Activated CD4-positive, alpha-beta memory T cell treated with anti-CD3 and anti-CD28 coated beads, Interleukin-2, amount 10 ng/mL, durations not matched to agents 7 days and 5 days (primary cell): ENCODE measurements around the gene ERCC6. TPM values are rescaled to one million over a fixed set of nuclear protein-coding genes. Genes with fewer than 3 reads are reported as not detected.

Experiments
- CTCF ChIA-PET: fragments of 350-600 bp; sonication (Branson Sonifier 250); formaldehyde crosslinking; loops from one replicate; lab custom pipeline; 2021; ENCODE audit warnings: antibody characterized with exemption, inconsistent platforms; lab: Charles Lee
- POLR2A ChIA-PET: fragments of 350-600 bp; sonication (Branson Sonifier 250); formaldehyde crosslinking; loops from one replicate; lab custom pipeline; 2021; ENCODE audit warnings: antibody characterized with exemption; lab: Charles Lee
- DNase-seq: peaks from one replicate; pipeline ENCODE4 v3.0.0-alpha.2; 2020
- H3K27ac Mint-ChIP-seq: one replicate; pipeline ENCODE4 v1.8.0; 2021; ENCODE audit warnings: mild to moderate bottlenecking, mixed read lengths
- H3K27me3 Mint-ChIP-seq: one replicate; pipeline ENCODE4 v1.8.0; 2021; ENCODE audit warnings: mixed read lengths
- H3K36me3 Mint-ChIP-seq: one replicate; pipeline ENCODE4 v1.8.0; 2021; ENCODE audit warnings: low read depth, mixed read lengths
- H3K4me1 Mint-ChIP-seq: one replicate; pipeline ENCODE4 v1.8.0; 2021; ENCODE audit warnings: mixed read lengths
- H3K4me3 Mint-ChIP-seq: one replicate; pipeline ENCODE4 v1.8.0; 2021; ENCODE audit warnings: mild to moderate bottlenecking, mixed read lengths
- H3K9me3 Mint-ChIP-seq: one replicate; pipeline ENCODE4 v1.8.0; 2021; ENCODE audit warnings: mixed read lengths
- total RNA-seq, 2 experiments: library from RNA; stranded (reverse); gene quantifications; one replicate each; pipeline ENCODE4 v1.2.3, GENCODE V29; 2021

ERCC6 gene
- total RNA-seq: 10 to 100 TPM; 24.9 to 29.2 TPM

DNA sequence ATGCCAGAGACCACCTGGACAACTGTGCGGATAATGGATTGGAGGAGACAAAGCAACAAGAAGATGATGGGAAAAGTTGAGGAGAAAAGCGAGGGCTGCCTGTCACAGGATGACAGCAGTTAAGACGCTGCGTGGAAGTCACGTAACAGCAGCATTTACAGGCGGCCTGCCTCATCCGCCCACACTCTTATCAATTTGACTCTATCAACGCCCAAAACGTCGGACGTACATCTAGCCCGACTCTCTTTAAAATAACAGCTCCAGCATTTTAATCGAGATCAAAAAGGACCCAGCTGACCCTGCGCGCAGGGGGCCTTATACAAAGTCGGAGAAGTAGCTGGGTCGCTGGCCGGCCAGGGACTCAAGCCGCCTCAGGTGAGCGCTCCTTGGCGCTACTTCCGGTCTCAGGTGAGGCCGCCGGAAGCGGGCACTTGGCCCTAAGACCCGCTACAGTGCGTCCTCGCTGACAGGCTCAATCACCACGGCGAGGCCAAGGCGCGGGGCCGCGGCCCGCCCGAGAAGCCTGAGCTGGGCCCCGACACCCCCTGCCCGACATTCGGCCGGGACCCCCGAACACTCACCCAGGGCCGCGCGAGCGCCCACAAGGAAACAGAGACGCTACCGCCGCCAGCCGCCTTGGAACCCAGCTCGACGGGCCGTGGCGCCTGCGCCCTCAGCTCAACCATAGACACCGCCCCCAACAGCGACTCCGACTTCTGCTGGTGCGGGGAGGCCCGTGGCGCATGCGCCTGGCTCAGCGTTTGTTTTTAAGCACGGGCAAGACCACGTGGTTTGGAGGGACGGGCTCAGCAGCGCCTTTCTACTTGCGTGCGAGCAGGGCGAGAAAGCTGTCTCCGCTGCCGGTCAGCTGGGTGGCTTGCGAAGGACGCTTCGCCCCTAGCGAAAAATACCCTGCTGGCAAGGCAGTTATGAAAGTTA lies at the start of gene ERCC6:
ERCC6 (minus strand) TSS at position 741 of the 939 bp plus-strand sequence.
- peak; percentile 98 for DNase-seq
- Mint-ChIP-seq H3K36me3 (peaks cover 7% of the 10 kb centered on the region), H3K27ac (peak within 1 kb of the TSS; percentile 92), H3K4me1 (peaks cover 39% of the 10 kb centered on the region), H3K4me3 (peak within 1 kb of the TSS; percentile 87), H3K9me3 (peaks cover under 1% of the 10 kb centered on the region), H3K27me3 (peaks cover 7% of the 10 kb centered on the region)
- CTCF ChIA-PET: interaction anchor here (0.9 to 1.7 kb wide), 10 partner anchors 14 to 882 kb away, joined by 3 to 10 read pairs (median 6); no protein-coding TSS in a partner anchor
- POLR2A ChIA-PET: interaction anchor here (0.8 to 2.1 kb wide), 14 partner anchors 9 to 1233 kb away, joined by 3 to 16 read pairs (median 3); partner anchors contain the start of gene TMEM273

DNA sequence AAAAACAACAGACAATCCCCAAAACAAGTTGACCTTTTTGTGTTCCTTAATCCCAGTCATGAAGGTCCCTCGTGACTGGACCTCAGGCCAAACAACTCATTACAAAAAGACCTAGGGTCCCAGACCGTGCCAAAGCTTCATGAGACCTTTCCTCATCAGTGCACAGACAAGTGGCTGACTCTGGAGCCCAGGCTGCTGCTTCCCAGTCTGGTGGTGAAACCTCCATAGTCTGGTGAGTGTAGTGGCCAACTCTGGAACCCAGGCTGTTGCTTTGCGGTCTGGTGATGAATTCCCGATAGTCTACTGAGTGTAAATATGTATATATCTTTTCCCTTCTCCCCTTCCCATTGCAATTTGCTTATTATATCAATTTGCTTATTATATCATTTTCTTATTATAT lies 49.1 kb upstream of the ERCC6 start:
- Mint-ChIP-seq H3K4me1 (no peaks in the 10 kb centered on the region), H3K27me3 (peaks cover 27% of the 10 kb centered on the region), H3K9me3 (peaks cover 5% of the 10 kb centered on the region), H3K27ac (no peak overlapping the region), H3K36me3 (no peaks in the 10 kb centered on the region), H3K4me3 (no peak overlapping the region)
- CTCF ChIA-PET: no interaction called here
- no peak for DNase-seq
- POLR2A ChIA-PET: no interaction called here

DNA sequence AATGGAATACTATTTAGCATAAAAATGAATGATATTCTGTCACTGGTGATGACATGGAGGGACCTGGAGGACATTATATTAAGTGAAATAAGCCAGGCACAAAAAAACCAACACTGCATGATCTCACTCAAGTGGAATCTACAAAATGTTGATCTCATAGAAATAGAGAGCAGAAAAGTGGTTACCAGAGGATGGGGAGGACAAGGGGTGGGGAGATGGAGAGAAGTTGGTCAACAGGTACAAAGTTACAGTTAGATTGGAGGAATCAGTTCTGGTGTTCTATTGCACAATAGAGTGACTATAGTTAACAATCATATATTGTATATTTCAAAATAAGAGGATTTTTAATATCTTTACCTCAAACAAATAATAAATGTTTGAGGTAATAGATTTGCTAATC lies 46.5 kb upstream of the ERCC6 start:
- no peak overlapping the region for H3K4me3 Mint-ChIP-seq
- H3K27ac Mint-ChIP-seq: no peak overlapping the region
- POLR2A ChIA-PET: no interaction called here
- H3K9me3 Mint-ChIP-seq: peaks cover 5% of the 10 kb centered on the region
- DNase-seq: no peak
- peaks cover 27% of the 10 kb centered on the region for H3K27me3 Mint-ChIP-seq
- CTCF ChIA-PET: interaction anchor here (1.0 kb wide), 1 partner anchor 9 kb away, joined by 3 read pairs; no protein-coding TSS in a partner anchor
- no peaks in the 10 kb centered on the region for H3K36me3 Mint-ChIP-seq
- H3K4me1 Mint-ChIP-seq: no peaks in the 10 kb centered on the region

DNA sequence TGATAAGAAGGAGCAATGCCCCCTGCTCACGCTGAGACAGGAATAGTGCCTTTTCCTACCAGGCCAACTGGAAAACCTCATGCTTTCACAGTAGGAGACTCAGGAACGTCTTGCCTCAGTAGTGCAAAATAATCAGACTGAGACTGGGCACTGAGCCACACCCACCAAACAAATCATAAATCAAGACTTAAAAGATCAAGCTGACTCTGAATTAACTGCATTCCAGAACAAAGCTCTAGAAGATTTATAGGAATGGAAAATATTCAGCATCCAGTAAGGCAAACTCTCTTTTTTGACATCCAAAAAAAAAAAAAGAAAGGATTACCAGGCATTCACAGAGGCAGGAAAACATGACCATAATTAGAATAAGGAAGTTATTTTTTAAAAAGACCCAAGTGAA lies 40.7 kb upstream of the ERCC6 start:
- DNase-seq: no peak
- Mint-ChIP-seq H3K4me3 (no peak overlapping the region), H3K4me1 (peaks cover 1% of the 10 kb centered on the region), H3K27me3 (peaks cover 15% of the 10 kb centered on the region), H3K9me3 (no peaks in the 10 kb centered on the region), H3K36me3 (no peaks in the 10 kb centered on the region), H3K27ac (no peak overlapping the region)
- CTCF ChIA-PET: interaction anchor here (0.9 to 1.2 kb wide), 2 partner anchors 10 to 14 kb away, joined by 3 read pairs; no protein-coding TSS in a partner anchor
- POLR2A ChIA-PET: no interaction called here

DNA sequence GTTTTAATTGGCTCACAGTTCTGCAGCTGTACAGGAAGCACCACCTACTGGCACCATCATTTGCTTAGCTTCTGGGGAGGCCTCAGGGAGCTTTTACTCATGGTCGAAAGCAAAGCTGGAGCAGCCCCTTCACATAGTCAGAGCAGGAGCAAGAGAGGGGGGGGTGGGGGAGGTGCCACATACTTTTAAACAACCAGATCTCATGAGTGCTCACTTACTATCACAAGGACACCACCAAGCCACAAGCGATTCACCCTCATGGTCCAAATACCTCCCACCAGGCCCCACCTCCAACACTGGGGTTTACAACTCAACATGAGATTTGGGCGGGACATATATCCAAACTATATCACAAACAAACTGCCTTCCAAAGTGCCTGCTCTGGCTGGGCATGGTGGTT lies 39.5 kb upstream of the ERCC6 start:
- ChIA-PET CTCF (no interaction called here), POLR2A (no interaction called here)
- Mint-ChIP-seq H3K4me3 (no peak overlapping the region), H3K27me3 (peaks cover 8% of the 10 kb centered on the region), H3K4me1 (peaks cover 1% of the 10 kb centered on the region), H3K9me3 (no peaks in the 10 kb centered on the region), H3K36me3 (no peaks in the 10 kb centered on the region), H3K27ac (no peak overlapping the region)
- DNase-seq: no peak

DNA sequence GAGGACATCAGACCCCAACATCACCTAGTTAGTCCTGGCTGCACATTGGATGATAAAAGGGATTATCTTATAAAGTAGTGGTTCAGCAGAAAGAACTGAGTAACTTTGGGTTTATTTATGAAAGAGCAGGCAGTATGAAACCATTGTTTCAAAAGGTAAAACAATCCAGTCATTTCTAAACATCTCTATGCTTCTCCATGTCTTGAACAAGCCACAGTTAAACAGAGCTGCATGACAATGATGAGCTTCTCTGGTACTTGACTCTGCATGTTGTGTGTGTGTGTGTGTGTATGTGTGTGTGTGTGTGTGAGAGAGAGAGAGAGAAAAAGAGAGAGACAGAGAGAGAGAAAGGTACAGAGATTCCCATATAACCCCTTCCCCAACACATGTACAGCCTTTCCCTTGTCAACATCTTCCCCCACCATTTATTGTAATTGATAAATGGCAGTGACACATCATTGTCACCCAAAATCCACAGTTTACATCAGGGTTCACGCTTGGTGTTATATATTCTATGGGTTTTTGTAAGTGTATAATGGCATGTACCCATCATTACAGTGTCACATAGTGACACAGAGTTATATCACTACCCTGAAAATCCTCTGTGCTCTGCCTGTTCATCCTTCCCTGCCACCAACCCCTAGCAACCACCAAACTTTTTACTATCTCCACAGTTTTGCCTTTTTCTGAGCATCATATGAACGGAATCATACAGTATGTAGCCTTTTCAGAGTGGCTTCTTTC lies 38.4 kb upstream of the ERCC6 start:
- Mint-ChIP-seq H3K27me3 (peaks cover 3% of the 10 kb centered on the region), H3K4me3 (no peak overlapping the region), H3K4me1 (peaks cover 4% of the 10 kb centered on the region), H3K36me3 (no peaks in the 10 kb centered on the region), H3K27ac (no peak overlapping the region), H3K9me3 (no peaks in the 10 kb centered on the region)
- CTCF ChIA-PET: no interaction called here
- DNase-seq: no peak
- POLR2A ChIA-PET: no interaction called here

DNA sequence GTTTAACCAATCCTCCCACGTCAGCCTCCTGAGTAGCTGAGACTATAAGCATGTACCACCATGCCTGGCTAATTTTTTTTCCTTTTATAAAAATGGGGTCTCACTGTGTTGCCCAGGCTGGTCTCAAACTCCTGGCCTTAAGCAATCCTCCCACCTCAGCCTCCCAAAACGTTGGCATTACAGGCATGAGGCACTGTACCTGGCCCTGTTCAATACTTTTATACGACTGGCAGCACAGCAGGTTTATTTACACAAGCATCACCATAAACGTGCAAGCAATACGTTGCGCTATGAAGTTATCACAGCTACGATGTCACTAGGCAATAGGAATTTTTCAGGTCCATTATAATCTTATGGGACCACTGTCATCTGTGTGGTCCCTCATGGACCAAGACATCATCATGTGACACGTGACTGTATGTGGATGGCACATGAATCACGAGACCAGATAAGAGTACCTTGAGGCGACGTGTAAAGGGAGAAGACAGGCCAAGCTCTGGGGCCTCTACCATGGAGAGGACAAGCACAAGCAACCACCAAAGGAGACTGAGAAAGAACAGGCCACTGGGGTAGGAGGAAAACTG lies 36.7 kb upstream of the ERCC6 start:
- Mint-ChIP-seq H3K4me1 (peaks cover 8% of the 10 kb centered on the region), H3K9me3 (no peaks in the 10 kb centered on the region), H3K27ac (no peak overlapping the region), H3K36me3 (no peaks in the 10 kb centered on the region), H3K27me3 (peaks cover 3% of the 10 kb centered on the region), H3K4me3 (no peak overlapping the region)
- ChIA-PET POLR2A (no interaction called here), CTCF (no interaction called here)
- no peak for DNase-seq

DNA sequence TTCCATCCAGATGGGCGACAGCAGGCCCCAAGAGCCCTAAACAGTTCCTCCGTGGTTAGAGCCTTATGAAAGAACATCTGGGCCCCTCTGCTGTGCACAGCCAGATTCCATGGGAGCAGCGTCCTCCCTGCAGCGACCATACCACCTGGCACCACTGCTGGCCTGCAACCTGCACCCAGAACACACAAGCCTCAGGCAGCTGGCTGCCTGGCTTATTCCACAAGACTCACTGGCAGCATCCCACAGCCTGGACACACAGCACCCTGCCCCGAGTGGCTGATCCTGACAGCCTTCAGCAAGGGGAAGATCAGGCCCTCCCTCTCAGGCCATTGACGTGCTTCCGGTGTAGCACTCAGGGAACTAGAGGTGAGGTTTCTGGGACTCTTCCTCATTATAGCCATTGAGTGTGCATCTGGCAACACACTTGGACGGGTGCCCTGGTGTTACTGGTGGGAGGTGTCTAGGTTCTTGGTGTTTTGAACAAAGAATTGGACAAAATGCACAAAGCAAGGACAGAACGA lies 33.7 kb upstream of the ERCC6 start:
- no peak overlapping the region for H3K4me3 Mint-ChIP-seq
- CTCF ChIA-PET: no interaction called here
- no peak for DNase-seq
- POLR2A ChIA-PET: no interaction called here
- peaks cover 17% of the 10 kb centered on the region for H3K4me1 Mint-ChIP-seq
- H3K27ac Mint-ChIP-seq: no peak overlapping the region
- no peaks in the 10 kb centered on the region for H3K9me3 Mint-ChIP-seq
- H3K36me3 Mint-ChIP-seq: no peaks in the 10 kb centered on the region
- peaks cover 19% of the 10 kb centered on the region for H3K27me3 Mint-ChIP-seq

DNA sequence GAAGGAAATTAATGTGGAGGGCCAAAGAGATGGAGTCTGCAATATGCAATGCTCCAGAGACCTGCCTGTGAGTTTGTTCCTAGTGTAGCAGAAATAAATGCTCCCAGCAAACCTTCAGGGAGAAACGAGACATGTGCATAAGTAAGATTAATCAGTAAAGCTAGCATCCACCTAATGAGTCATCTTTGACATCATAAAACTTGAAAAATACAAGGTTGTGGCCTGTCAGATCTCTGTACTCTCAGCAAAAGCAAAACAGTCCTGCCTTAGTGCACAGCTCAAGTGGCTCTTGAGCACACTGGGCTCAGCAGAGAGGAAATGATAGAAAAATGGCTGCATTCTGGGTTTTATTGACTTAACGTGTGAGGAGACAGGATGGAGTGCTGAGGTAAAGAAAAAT lies 32.5 kb upstream of the ERCC6 start:
- no peaks in the 10 kb centered on the region for H3K36me3 Mint-ChIP-seq
- H3K4me1 Mint-ChIP-seq: peaks cover 16% of the 10 kb centered on the region
- ChIA-PET POLR2A (no interaction called here), CTCF (interaction anchor here (1.2 kb wide), 1 partner anchor 22 kb away, joined by 4 read pairs; no protein-coding TSS in a partner anchor)
- H3K9me3 Mint-ChIP-seq: no peaks in the 10 kb centered on the region
- no peak overlapping the region for H3K27ac Mint-ChIP-seq
- H3K4me3 Mint-ChIP-seq: no peak overlapping the region
- DNase-seq: no peak
- peaks cover 25% of the 10 kb centered on the region for H3K27me3 Mint-ChIP-seq

DNA sequence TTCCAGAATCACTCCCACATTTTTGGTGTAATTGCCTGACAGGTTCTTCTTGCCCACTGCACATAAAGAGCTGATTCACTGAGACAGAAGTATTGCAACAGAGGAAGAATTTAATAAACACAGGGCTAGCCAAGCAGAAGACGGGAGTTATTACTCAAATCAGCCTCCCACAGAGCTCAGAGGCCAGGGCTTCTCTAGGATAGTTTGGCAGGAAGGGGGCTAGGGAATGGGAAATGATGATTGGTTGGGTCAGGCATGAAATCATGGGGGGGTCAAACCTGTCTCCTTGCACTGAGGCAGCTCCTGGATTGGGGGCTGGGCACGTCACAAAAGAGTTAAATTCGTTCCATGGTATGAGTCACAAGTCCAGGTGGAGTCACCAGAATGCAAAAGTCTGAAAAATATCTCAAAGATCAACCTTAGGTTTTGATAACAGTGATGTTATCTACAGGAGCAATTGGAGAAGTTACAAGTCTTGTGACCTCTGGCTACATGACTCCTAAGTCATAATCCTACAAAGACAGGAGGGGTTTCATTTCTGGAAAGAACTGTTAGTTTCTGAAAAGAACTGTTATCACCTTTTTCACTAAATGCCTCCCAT lies 30.2 kb upstream of the ERCC6 start:
- ChIA-PET POLR2A (no interaction called here), CTCF (no interaction called here)
- peaks cover 35% of the 10 kb centered on the region for H3K27me3 Mint-ChIP-seq
- no peak overlapping the region for H3K27ac Mint-ChIP-seq
- no peak overlapping the region for H3K4me3 Mint-ChIP-seq
- DNase-seq: no peak
- no peaks in the 10 kb centered on the region for H3K36me3 Mint-ChIP-seq
- H3K4me1 Mint-ChIP-seq: peaks cover 16% of the 10 kb centered on the region
- no peaks in the 10 kb centered on the region for H3K9me3 Mint-ChIP-seq

DNA sequence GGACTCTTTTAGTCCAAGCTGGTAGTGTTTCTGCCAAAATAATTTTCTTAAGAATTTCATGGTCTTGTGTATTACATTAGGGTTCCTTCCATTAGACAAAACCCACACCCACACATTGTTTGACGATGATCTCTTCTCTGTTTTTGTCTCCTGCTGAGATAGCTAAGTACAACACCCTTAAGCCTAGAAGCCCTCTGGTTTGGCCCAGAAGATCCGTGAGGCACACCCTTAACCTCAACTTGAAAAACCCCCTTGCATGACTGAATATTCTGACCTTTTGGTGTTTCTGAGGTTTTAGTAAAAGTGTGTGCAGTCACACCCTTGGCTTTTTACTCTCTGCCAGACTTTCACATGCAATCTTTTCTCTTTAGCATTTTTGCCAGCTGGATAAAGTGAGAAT lies 29.3 kb upstream of the ERCC6 start:
- Mint-ChIP-seq H3K4me3 (no peak overlapping the region), H3K27me3 (peaks cover 35% of the 10 kb centered on the region), H3K4me1 (peaks cover 16% of the 10 kb centered on the region), H3K27ac (no peak overlapping the region), H3K36me3 (no peaks in the 10 kb centered on the region), H3K9me3 (no peaks in the 10 kb centered on the region)
- no peak for DNase-seq
- ChIA-PET POLR2A (interaction anchor here (1.5 kb wide), 1 partner anchor 29 kb away, joined by 4 read pairs; the partner anchor contains the start of gene ERCC6), CTCF (interaction anchor here (1.1 kb wide), 1 partner anchor 25 kb away, joined by 3 read pairs; no protein-coding TSS in a partner anchor)

DNA sequence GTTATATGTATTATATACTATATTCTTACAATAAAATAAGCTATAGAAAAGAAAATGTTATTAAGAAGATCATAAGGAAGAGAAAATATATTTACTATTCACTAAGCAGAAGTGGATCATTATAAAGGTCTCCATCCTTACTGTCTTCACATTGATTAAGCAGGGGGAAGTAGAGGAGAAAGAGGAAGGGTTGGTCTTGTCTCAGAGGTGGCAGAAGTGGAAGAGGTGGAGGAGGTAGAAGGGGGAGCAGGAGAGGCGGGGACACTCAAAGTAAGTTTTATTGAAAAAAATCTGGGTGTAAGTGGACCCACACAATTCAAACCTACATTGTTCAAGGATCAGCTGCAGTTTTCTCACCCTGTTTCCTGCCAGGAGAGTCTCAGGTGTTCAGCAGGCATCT lies 28.9 kb upstream of the ERCC6 start:
- Mint-ChIP-seq H3K4me3 (no peak overlapping the region), H3K4me1 (peaks cover 15% of the 10 kb centered on the region), H3K27me3 (peaks cover 35% of the 10 kb centered on the region), H3K36me3 (no peaks in the 10 kb centered on the region), H3K27ac (no peak overlapping the region), H3K9me3 (no peaks in the 10 kb centered on the region)
- ChIA-PET CTCF (interaction anchor here (1.1 kb wide), 1 partner anchor 25 kb away, joined by 3 read pairs; no protein-coding TSS in a partner anchor), POLR2A (interaction anchor here (1.5 kb wide), 1 partner anchor 29 kb away, joined by 4 read pairs; the partner anchor contains the start of gene ERCC6)
- no peak for DNase-seq
